H7 (cell line): ENCODE measurements around the gene MAPK4. TPM values are rescaled to one million over a fixed set of nuclear protein-coding genes. Genes with fewer than 3 reads are reported as not detected.
"Not testable (repeated sequence)": the region's sequence is repeated elsewhere in the genome, so short reads cannot be mapped to it uniquely, and the experiment has no call there.

ENCODE experiments used
- DNase-seq: peaks from one replicate; pipeline ENCODE4 v3.0.0; 2012
- H3K27me3 ChIP-seq: 2 replicates; pipeline ENCODE4 v1.6.0; 2011; ENCODE audit warnings: mild to moderate bottlenecking, low read length; ENCODE audit not compliant: control insufficient read depth, insufficient read depth
- H3K36me3 ChIP-seq: replicated peaks from 2 replicates; pipeline ENCODE4 v1.5.1; 2011; ENCODE audit warnings: low read length; ENCODE audit not compliant: control insufficient read depth, insufficient read depth
- H3K4me3 ChIP-seq: 2 replicates; pipeline ENCODE4 v1.5.1; 2011; ENCODE audit warnings: low read depth, mild to moderate bottlenecking, control low read depth, low read length, moderate library complexity; ENCODE audit not compliant: insufficient read depth
- total RNA-seq: library from RNA; depleted of rRNA; stranded (reverse); fragments of >200 nt; shearing (Covaris generic); gene quantifications from 2 replicates; pipeline ENCODE4 v1.2.3, GENCODE V29; 2014

Gene MAPK4
- total RNA-seq, 1 experiment from 2014 or later, result 2.7 TPM

- H3K4me3 ChIP-seq, result peak overlapping the region; percentile 55
- peaks cover 68% of the 10 kb centered on the region for H3K27me3 ChIP-seq
- DNase-seq, result peak; percentile 77
- H3K36me3 ChIP-seq, result no peaks in the 10 kb centered on the region
These were observed 1.1 kb downstream of the MAPK4 start for GRCh38 chr18:50560681-50561629.

DNA sequence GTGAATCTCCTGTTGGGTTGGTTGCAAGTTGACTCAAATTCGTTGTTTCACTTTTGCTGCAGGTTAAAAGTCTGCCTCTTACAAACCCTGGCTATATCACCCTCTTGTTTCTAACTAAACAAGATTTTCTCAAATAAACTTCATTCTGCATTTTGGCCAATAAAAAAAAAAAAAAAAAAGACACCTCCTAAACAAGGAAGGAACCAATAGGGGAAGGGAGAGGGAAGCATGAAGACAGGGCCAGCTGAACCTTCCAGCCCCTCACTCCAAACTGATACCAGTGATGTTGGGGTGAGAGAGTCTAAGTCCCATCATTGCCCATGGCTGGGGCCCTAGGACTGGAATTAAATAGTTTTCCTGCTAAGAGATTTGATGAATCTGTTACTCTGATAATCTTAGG is 2.4 kb downstream of the MAPK4 start:
- H3K27me3 ChIP-seq, result peaks cover 62% of the 10 kb centered on the region
- not testable (repeated sequence) for DNase-seq, H3K36me3 ChIP-seq, H3K4me3 ChIP-seq

GRCh38 chr18:50562686-50563085 is 2.8 kb downstream of the MAPK4 start:
- DNase-seq, result no peak
- Histone ChIP-seq H3K27me3 (peaks cover 58% of the 10 kb centered on the region), H3K4me3 (no peak overlapping the region)

DNA sequence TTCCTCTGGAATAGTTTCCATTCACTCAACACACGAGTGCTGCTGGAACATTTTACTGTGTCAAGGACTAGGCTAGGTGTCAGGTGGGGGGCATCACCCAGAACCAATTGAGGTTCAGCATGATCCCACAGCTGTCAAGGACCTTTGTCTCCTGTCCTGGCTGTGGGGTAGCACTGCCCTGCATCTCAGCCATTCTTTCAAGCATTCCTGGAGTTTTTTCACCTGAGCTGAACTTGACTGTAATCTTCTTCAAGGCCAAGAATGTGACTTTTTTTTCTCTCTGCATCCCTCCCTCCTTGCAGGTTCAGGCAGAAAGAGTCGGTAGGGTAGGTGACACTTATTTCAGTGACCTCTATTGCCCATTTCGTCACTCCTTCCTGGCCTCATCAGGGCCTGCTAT is 3.5 kb downstream of the MAPK4 start:
- Histone ChIP-seq H3K27me3 (peaks cover 51% of the 10 kb centered on the region), H3K36me3 (no peaks in the 10 kb centered on the region), H3K4me3 (no peak overlapping the region)
- DNase-seq, result no peak

More at GRCh38 chr18:50562686-50563085, 2.8 kb downstream of the MAPK4 start:
- no peaks in the 10 kb centered on the region for H3K36me3 ChIP-seq

DNA sequence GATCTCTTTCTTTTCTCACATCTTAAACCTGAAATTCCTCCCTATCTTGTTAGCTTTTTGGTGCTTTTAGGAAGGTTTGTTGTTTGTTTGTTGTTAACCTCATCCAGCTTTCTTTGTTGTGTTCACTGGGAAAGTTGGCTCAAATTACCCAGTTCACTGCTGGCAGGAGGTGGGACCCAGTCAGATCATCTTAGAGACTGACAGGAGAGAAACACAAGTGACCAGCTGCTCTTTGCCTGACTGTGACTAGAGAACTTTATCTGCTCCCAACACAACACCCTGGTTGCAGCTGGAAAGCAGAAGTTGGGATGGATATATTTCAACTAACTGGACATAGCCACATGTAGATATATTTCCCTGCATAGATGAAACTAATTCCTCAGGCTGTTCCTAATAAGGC is 10.0 kb downstream of the MAPK4 start:
- Histone ChIP-seq H3K4me3 (no peak overlapping the region), H3K36me3 (no peaks in the 10 kb centered on the region), H3K27me3 (peaks cover 2% of the 10 kb centered on the region; the same call in 1 of the 2 replicates)
- DNase-seq, result no peak

DNA sequence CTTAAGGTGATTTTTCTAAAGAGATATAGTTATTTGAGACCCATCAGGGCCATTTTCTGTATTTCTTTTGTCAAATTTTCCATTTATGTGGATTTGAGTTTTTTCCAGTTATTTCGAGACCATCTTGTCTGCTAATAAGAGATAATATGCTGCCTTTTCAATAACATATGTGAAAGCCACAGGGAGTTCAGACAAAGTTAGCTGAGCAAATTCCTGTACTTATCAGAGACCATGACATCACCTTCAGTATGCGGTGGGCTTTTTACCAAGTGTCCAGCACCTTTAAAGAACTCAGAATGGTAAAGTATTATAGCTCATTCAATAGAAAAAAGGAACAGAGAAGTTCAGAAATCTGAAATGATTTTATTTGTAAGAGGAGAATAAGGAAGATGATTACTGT is 11.7 kb downstream of the MAPK4 start:
- H3K27me3 ChIP-seq, result no peaks in the 10 kb centered on the region
- no peaks in the 10 kb centered on the region for H3K36me3 ChIP-seq
- DNase-seq, result no peak
- no peak overlapping the region for H3K4me3 ChIP-seq

- DNase-seq, H3K4me3 ChIP-seq, H3K36me3 ChIP-seq, H3K27me3 ChIP-seq: not testable (repeated sequence)
These were observed 13.3 kb downstream of the MAPK4 start for GRCh38 chr18:50573196-50573595.

DNA sequence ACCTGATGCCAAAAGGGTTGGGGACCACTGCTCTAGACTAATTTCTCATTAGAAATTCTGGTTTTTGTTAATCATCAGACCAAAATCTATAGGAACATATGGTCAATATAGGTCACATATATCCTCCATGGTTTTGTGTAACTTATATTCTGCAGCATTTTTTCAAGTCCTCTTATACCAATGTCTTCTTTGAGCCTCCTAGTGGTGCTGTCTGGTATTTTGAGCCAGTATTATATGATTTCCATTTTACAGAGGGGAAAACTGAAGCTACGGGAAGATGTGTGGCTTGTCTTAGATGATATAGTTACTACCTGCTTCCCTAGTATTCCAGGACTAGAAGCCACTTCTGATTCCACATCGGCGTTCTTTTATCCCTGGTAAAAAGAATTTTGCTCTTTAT is 13.8 kb downstream of the MAPK4 start:
- no peak overlapping the region for H3K4me3 ChIP-seq
- DNase-seq, result no peak
- no peaks in the 10 kb centered on the region for H3K27me3 ChIP-seq

GRCh38 chr18:50578030-50578429 is 18.1 kb downstream of the MAPK4 start:
- no peak for DNase-seq
- no peaks in the 10 kb centered on the region for H3K27me3 ChIP-seq
- H3K36me3 ChIP-seq, result no peaks in the 10 kb centered on the region
- H3K4me3 ChIP-seq, result no peak overlapping the region

More for the DNA sequence above, 13.8 kb downstream of the MAPK4 start:
- no peaks in the 10 kb centered on the region for H3K36me3 ChIP-seq

- no peak for DNase-seq
- Histone ChIP-seq H3K4me3 (no peak overlapping the region), H3K27me3 (no peaks in the 10 kb centered on the region), H3K36me3 (no peaks in the 10 kb centered on the region)
These were observed 18.8 kb downstream of the MAPK4 start for GRCh38 chr18:50578651-50579050.

DNA sequence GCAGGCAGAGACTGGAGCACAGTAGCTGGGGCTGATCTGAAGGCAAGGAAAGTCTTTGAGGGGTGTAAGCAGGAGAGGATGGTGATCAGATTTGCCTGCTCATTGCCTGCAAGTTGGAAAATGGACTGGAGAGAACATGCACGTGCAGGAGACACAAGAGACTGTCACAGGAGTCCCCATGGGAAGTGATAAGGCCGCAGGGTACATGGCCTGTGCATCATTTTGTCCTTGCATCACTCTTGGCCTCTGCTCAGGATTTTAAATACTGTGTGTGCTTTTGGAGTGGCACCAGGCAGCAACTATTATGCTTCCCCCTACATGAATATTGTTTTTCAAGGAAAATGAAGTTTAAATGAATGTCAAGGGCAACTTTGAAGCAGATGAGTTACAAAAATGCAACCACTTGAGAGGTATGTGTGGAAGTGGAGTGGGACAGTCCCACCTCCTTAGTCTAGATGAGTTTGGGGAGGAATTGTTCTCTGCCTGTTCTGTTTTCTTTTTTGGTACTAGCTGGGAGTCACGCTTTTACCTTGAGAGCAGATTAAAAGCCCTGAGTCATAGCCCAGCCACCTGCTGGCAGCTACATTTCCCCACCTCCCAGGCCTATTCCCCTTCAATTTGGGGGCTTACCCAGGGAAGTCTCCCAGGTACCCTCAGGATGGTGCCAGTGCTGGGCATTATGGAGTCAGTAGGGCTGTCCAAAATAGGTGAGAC is 19.3 kb downstream of the MAPK4 start:
- no peaks in the 10 kb centered on the region for H3K36me3 ChIP-seq
- no peak for DNase-seq
- H3K4me3 ChIP-seq, result no peak overlapping the region
- no peaks in the 10 kb centered on the region for H3K27me3 ChIP-seq

DNA sequence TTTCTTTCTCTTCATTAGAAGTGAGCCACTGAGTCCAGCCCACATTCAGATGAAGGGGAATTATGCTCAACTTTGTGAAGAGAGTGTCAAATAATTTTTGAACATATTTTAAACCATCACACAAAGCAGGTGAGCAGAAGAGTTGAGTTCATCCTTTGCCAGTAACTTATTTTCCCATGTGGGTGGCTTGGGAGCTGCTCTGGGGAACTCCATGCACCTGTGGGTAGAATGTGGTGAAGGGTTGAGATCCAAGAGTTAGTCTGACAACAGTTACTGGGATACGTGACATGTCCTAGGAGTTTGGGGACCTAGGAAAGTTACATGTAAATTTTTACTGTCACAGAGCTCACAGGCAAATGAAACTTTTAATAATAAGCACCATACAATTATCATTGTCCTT is 21.6 kb downstream of the MAPK4 start:
- no peak for DNase-seq
- H3K4me3 ChIP-seq, result no peak overlapping the region
- H3K27me3 ChIP-seq, result peaks cover 2% of the 10 kb centered on the region; the same call in 1 of the 2 replicates
- no peaks in the 10 kb centered on the region for H3K36me3 ChIP-seq

DNA sequence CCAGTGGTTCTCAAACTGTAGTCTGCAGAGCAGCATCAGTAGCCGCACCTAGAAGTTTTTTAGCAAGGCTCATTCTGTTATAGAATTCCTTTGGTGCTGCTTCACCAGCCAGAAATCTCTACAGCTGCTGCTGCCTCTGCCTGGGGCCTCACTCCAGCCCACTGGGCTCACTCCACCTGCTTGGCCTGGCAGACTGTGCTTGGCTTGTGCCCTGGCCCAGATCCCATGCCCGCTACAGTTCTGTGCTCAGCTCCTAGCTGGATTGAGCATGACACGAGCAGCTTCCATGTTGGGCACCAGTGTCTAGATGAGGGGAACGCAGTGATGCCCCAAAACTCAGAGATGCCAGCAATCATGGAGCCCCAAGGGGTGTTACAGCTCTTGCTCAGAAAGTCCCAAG is 22.6 kb downstream of the MAPK4 start:
- Histone ChIP-seq H3K4me3 (no peak overlapping the region), H3K36me3 (no peaks in the 10 kb centered on the region), H3K27me3 (peaks cover 2% of the 10 kb centered on the region; the same call in 1 of the 2 replicates)
- no peak for DNase-seq

DNA sequence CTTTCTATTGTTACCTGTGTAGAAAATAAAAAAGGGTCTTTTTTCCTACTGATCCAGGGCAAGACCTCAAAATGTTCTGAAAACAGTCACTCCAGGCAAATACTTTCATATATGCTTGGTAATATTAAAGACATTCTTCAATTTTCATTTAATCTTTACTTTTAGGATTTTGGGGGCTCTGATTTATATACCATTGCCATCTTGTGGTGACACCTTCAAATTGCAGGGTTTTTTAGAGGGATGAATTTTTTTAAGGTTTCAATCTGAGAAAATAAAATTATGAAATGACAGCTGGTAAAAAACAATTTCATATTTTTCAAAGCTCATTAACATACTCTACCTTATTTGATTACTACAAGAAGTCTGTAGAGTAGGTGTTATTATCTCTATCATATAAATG is 26.8 kb downstream of the MAPK4 start:
- Histone ChIP-seq H3K27me3 (peaks cover 2% of the 10 kb centered on the region; the same call in 1 of the 2 replicates), H3K4me3 (no peak overlapping the region), H3K36me3 (no peaks in the 10 kb centered on the region)
- DNase-seq, result peak; percentile 54

GRCh38 chr18:50590593-50590992 is 30.7 kb downstream of the MAPK4 start:
- DNase-seq, result no peak
- Histone ChIP-seq H3K4me3 (no peak overlapping the region), H3K36me3 (no peaks in the 10 kb centered on the region), H3K27me3 (no peaks in the 10 kb centered on the region)
